GM18907 (cell line): ENCODE results near the gene NOL4L.

Experiments
- ATAC-seq: cut with Tn5 transposase; IDR thresholded peaks from one replicate; pipeline ENCODE4 v1.9.1; 2021; ENCODE audit warnings: mild to moderate bottlenecking, moderate library complexity; ENCODE audit not compliant: unreplicated experiment

NOL4L gene

DNA sequence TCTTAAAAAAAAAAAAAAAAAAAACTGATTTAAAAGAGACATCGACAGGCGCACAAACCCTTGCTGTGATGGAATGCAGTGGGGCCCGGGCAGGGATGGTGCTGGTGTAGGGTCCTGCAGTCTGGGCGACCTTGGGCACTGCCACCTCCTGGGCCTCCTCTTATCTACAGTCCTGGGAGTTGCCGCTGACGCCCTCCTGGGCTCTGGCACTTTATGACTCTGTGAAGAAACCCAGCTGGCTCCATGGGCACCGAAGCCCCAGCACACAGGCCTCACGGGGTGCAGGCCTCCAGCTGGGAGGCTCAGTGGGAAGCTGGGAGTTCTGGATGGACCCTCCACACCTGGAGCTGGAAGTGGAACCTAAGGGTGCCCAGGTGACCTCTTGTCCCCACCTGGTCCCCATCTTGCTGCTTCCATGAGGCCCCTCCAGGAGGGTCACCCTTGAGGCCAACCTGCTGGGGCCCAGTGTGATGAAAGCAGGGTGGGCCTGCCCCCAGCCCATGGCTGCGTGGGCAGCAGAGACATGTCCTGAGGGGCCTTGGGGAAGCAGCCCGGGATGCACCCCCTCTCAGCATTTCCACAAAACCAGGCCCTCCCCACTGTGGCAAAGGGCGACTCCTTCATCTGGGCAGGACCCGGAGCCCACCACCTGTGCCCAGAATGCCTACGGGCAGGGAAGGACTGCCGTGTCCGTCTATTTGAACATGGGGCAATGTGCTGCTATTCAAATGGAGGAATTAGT is 122.1 kb downstream of the NOL4L start:
- ATAC-seq = no peak

DNA sequence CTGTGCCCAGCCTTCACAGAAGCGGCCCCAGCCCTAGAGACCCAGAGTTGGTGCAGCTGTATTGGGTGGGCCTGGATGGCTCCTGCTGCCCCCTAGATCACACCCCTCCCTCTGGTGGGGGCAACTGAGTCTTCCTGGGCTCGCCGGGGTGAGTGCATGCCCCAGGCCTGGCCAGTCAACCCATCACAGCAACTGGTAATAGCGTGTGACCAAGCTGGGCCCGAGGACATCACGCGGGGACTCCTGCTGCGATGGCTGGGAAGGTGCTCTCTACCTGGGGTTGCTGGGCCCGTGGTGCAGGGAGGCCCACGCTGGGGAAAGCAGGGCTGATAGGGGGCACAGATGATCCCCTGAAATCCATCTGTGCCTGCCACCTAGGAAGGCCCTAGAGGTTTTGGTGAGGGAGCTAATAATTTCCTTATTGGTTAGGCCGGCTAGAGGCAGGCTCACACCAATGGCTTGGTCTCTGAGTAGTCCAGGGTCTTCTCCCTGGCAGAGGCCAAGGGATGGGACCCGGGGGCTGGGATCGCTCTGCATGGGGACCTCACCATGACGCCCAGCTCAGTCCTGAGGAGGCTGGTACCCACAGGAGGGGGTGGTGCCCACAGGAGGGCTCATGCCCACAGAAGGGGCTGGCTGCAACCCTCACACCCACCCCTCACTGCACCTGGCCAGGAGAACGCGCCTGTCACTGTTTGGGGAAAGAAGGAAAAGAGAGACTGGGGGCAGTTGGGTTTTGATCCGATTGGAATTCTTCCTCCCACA is 123.1 kb downstream of the NOL4L start:
- no peak for ATAC-seq

DNA sequence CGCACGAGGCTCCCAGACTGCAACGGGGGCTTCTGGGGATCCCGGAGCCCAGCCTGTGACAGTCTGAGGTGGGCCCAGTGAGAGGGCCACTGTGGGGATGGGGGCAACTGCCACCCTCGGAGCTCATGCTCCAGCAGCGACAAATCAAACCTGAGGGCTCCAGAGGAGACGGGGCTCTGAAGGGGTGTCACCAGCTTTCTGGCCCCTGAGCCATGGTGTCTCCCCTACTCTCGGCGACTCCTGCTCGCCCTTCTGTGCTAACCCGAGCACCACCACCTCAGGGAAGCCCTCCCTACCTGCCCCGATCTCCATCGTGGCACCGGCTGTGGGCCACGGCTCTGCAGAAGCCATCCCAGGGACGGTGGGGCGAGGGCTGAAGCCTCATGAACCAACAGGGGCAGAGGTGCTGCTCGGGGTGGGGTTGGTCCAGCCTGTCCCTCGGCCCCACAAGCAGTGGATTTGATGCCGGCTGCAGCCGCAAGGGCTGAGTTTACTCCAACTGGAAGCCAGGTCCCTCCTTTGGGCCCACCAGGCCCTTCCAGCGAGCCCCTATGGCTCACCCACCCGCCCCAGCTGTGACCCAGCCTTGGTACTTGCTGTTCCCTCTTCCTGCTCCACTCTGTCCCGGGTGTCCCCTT is 124.3 kb downstream of the NOL4L start:
- no peak for ATAC-seq

DNA sequence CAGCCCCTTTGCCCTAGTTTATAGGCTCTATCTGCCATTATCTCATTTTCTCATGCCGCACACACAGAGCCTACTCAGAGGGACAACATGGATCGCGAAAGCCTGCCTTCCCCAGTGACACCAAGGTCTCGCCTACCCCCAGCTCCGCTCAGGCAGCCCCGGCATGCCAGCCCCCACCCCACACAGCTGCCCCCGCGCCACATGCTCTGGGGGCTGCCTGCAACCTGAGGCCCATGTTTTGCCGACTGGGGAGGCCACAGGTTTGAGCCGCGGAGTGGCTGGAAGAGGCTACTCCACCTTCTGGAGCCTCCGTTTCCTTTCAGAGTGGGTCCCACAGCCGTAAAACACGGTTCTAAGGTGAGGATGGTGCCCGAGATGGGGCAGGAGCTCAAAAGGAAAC is 124.9 kb downstream of the NOL4L start:
- ATAC-seq = no peak

DNA sequence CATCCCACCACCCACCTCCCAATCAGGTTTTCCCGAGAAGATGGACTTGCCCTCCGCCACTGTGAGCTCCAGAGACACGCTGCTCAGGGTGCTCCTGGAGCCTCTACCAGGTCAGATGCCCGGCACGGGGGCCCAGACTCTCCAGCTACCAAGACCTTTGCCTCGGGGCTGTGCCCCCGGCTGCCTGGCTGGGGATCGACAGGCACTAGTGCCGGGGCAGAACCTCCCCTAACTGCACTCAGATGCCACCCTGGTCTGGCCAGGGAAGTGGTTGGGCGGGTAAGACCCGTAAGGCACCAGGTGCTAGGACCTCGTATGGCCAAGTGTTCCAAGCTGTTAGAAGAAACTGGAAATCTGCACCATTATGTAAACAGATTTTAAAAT is 126.3 kb downstream of the NOL4L start:
- no peak for ATAC-seq

DNA sequence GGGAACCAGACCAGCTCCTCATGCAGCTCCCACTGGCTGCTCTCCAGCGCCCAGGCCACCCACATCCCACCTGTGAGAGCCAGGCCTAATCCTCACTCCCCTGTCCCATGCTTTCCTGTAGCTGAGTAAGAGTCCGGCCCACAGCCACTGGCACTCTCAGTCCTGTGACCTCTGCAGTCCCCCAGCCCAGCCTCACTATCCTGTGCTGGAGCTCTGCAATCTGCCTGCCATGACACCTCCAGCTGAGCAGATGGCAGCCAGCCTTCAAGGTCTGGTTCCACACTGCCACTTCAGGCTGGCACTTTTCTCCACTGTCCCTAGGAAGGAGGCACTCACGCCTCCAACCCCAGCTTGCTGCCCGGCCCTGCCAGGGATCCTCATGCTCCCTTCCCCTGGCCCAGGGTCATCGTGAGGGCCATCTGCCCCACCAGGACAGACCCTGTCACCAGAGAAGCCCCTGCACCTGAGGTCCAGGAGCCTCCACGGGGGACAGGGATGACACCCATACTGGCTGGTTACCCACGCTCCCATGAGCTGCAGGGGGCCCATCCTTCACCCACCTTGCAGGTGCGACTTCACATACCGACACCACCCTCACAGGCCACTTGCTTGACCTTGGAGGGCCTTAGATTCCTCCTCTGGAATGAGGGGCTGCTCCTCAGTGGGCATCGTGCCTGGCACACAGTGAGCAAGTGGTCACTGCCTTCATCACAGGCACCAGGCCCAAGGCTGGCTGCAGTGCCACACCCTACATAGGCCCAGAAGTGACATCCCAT is 126.9 kb downstream of the NOL4L start:
- ATAC-seq = no peak

DNA sequence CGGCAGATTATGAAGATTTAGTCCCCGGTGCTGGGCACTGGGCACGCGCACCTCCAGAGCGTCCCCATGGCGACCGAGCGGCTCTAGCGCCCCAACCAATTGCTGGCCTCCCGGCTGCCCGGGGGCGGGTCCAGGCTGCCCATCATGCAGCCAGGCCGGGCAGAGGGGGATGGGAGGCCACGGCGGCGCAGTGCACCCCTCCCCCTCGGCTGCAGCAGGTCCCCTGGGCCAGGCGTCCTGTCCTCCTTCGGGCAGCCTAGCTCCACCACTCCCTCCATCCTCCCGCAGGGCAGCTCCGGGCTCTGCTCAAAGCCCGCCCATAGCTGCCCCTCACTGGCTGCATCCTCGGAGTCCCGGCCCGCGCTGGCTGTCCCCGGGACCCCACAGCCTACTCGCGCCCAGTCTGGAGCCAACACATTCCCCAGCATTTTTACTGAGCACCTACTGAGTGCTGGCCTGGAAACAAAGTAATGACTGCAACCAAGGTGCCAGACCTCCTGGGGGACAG is 127.6 kb downstream of the NOL4L start:
- no peak for ATAC-seq

DNA sequence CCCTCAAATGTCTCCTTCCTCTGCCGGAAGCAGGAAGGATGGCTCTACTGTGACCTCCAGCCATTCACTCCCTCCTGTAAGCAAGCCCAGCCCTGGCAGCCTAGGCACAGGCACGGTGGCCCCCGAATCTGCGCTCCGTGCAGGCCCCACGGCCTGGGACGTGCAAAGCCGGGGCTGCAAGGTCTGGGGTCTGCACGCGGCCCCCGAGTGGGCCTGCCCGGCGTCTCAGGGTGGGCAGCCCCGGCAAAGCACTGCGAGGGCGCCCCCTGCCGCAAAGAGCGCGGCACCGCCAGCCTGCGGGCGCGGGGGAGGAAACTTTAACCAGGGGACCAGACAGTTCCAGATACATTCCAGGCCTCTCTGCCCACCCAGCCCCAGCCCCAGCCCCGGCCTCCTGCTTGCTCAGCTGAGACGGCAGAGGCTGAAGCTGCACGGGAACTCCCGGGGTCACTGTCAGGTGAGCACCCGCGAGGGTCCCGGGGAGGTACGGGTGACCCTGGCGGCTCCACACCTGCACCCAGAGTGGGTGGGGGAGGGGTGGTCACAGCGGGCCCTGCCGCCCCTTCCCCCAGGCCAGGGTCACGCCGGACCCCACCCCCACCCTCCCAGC is 128.2 kb downstream of the NOL4L start:
- ATAC-seq = no peak

DNA sequence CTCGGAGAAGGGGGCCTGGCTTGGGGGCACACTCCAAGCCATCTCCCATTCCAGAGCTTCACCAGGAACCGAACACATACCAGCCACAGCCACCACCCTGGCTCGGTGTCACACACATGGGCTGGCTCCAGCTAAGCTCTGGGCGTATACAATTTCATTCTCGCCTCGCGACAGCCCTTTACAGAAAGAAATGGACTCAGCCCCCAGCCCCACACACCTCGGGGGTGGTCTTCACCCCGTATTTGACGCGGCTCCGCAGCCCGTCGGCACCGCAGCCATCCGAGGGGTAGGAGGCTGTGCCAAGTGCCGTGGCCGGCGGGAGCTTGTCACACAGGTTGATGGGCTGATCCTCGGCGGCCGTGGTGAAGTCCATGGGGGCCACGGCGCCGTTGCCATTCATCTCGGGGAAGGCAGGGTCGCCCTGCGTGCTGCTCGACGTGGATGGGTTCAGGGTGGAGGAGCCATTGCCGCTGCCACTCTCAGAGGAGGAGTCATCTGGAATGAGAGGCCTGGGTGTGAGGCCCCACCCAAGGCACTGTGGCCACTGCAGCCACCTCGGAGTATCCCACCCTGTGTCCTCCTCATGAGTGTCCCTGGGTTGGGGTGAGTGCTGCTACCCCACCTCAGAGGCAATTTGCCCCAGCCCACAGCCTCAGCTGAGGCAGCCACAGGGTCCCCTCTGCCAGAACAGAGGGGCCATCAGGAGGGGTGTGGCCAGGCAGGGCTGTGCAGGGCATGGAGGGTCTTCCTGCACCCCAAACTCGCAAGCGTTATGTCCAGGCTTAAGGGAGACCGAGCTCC is 129.0 kb downstream of the NOL4L start:
- no peak for ATAC-seq

DNA sequence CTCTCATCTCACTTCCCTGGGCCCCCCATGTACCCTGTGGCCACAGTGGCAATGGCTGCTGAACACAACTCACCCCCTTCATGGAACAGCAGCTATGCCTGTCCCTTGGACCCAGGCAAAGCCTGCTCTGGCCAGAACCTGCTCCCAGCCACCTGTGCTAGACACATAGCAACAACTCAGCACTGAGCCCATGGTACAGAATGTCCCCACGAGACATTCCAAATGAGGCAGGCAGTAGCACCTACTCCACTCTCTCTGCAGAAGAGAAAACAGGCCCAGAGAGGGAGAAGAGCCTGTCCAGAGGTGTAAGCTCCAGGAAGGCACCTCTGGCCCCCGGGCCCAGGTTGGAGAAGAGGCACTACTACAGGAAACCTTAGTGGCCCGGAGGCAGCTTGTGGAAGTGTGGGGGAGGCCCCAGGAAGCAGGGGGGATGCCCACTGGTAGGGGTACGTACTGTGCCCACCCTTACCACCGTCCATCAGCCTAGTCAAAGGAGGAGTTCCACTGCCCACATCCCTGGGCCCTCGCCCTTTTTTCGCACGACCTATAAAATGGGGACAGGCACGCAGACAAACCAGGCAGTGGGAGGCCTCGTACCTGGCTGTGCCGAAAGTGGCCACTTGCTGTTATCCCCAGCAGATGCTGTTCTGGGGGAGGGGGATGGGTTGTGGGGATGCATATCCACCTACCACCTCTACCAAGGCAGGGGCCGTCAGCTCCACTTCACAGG is 129.8 kb downstream of the NOL4L start:
- no peak for ATAC-seq

DNA sequence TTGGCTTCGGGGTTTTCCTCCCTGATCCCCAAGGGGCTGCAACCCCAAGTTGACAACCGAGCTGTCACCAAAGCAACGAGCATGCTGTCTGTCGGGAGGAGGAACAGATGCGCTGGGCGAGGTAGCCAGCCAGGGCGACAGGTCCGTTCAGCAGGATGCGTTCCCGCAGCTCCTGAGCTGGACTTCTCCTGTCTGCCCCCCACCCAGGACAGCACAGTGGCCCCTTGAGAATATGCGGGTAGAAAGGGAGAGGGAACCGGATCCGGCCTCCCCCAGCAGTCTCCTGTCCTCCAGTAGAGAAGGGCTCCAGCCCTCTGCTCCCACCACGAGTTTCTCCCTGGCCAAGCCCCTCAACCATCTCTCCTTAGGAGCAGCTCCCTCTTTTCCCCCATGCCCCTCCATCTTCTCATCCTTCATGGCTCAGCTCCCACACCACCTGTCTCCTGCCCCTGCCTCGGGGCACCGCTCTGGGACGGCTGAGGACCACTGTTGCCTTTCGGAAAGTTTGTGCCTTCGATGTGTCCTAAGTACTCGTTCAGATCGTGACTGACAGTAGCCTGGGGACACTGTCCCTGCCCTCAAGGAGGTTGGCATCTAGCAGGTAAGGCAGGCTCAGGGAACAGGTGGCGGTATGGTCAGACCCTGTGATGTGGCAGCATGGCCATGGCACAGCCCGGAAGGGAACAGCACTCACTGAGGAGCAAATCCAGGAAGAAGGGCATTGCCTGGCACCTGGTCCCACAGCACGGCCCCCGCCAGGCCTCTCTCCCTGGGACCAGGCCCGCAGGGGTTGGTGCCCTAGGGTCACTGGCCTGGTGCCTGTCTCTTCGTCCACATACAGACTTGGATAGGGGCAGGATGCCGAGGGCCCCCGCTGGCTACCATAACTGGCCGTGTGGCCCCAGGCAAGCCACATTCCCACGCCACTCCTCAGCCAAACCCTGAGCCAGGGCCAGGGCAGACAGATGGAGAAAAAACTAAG is 130.7 kb downstream of the NOL4L start:
- no peak for ATAC-seq

DNA sequence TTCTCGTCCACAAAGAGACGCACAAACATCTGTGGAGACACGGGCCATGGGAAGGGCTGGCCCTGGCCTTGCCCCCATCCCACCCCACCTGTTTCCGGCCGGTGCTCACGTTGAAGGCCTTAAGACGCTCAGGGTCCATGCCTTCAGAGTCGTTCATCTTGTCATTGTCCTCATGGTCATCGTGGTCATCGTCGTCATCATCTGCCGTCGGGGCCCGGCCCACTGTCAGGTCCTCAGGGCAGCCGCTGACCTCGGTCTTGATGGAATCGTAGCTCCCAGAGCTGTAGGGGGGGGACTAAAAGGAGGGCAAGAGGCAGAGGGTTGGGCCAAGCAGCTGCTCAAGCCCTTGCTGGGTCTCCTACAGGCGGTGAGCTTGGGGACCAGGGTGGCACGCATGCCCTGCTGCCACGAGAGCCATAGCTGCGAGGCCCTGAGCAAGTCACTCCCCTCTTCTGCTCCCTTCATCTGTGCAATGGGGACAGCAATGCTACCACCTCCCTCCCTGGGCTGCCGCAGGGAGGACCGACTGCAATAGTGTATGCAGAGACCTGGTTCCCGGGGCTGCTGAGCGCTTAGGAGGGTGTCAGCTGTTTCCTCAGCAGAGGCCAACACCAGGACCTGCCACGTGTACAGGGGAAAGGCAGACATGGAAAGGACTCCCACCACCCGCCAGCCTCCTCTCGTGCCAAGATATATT is 131.5 kb downstream of the NOL4L start:
- ATAC-seq = no peak

DNA sequence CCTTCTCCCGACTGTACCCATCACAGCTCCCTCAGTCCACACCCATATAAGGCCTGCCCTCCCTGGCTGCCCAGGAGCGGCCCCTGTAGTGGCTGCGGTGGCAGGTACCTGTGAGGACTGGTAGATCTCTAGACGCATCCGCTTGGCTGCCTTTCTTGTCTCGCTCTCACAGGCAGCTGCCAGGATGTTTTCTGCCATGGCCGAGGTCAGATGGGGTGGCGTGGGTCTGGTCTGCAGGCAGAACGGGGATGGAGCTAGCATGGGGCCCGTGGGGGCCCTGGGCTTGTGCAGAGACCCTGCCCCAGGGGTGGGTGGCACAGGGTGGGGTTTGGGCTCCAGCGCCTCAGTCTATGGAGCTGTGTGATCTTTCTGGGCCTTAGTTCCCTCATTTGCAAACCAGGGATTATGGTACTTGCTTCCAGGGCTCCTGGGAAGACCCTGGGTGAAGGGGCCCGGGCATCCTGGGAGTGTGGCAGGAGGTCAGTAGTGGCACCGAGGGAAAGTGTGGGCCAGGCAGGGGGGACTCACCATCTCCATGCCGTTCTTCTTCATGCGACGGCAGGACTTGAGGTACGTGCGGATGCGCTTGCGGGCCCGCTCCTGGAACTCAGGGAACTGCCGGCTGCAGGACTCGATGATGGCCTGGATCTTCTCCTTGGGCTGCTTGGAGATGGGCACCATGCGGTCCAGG is 132.2 kb downstream of the NOL4L start:
- ATAC-seq = no peak

DNA sequence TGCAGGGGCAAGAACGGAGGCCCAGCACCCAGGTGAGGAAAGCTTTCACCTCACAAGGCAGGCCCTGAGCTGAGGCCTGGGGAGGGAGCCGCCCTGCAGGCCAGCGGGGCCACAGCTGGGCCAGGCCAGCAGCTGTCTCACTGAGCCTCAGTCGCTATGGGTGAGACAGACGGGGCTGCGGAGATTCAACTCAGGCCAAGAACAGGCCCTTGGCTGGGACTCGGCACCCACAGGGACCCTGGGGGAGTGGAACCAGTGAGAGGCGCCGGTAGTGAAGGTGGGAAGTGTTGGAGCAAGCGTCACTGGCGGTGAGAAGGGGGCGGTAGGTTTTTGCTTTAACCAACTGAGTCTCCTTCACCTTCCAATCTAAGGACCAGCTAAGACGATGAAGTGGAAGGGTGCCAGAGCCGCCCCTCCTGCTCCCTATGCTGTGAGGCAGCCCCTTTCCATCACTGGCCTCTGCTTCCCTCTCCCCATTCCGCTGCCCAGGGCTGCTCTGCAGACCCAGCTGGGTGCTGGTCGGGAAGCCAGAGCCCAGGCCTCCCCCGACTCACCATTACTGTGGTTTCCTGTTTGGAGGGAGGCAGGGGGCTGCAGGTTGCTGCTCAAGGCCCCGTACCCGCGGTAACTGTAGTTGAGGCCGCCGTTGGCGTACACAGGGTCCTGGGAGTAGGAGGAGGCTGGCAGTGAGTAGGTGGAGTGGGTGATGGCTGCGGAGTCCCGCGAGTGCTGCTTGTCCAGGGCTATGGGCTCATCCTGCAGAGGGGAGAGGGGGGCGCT is 133.3 kb downstream of the NOL4L start:
- no peak for ATAC-seq

DNA sequence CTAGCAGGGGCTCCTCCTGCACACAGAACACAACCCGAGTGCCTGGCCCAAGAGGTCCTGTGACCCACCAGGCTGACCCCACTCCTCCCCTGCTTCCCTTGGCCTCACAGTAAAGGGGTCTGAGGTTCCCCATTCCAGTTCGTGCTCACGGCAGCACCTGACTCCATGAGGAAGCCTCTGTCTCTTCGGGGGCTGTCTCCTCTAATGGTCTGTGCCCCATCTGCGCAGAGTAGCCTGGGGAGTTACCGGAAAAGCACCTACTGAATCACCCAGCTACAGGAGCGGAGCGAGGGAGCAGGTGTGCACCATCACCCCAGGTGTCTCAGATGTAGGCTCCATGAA is 133.8 kb downstream of the NOL4L start:
- ATAC-seq = no peak

DNA sequence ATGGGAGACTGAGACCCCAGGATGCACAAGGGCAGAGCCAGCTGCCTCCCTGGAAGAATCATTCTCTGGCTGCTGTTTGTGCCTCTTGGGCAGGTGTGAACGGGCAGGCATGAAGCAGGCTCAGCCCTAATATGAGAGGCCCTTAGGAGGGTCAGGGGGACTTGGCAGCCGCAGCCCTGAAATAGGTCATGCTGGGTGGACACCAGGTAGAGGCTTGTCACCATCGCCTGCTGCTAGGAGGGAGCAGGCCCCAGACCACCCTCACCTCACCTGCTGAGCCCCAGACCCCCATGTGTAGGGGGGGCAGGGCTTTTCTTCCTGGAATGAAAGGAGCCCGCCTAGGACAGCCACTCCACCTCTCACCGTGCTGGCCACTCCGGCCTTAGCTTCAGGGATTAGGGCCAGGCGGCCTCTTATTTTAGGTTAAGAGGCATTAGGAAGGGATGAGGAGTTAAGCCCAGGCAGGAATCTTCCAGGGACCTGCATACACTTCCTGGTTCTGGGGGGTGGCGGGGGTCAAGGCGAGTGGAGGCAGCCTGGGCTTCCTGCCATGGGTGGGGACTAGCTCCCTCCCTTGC is 134.6 kb downstream of the NOL4L start:
- no peak for ATAC-seq
